Measurements from ENCODE around the gene BRWD1.
"Not testable (repeated sequence)": the region's sequence is repeated elsewhere in the genome, so short reads cannot be mapped to it uniquely, and the experiment has no call there.

Gene BRWD1

GRCh38 chr21:39136138-39136537 is 177.3 kb downstream of the BRWD1 start:
- H3K9me3 ChIP-seq (ENCODE audit: insufficient read depth, low read depth, low read length); H3K36me3 ChIP-seq (ENCODE audit: insufficient read depth, low read depth, low read length); H3K4me1 ChIP-seq (ENCODE audit: insufficient read depth, low read length); H3K9ac ChIP-seq (ENCODE audit: low read depth, low read length); H3K4me3 ChIP-seq (ENCODE audit: low read length); H3K27ac ChIP-seq (ENCODE audit: low read length); H3K27me3 ChIP-seq (ENCODE audit: insufficient read depth, low read length): not testable (repeated sequence)

DNA sequence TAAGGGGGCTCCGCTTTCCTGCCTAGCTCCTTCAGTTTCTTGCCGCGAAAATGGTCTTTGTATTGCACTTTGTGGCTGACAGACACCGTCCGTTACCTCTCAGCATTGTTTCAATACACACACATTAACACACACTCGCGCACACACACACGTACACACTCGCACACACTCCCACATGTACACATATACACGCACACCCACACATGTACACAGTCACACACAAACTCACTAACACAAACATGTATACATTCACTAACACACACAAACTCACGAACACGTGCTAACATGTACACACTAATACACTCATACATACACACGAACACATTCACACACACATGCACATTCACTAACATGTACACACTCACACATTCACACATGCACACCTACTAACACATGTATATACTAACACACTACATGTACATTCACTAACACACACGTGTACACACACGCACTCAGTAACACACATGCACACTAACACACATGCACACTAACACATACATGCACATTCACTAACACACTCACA is 179.1 kb downstream of the BRWD1 start:
- no peak overlapping the region for H3K9ac ChIP-seq (ENCODE audit: low read depth, low read length)
- peaks cover 8% of the 10 kb centered on the region; the same call in 1 of the 2 replicates for H3K4me1 ChIP-seq (ENCODE audit: insufficient read depth, low read length)
- no peaks in the 10 kb centered on the region for H3K9me3 ChIP-seq (ENCODE audit: insufficient read depth, low read depth, low read length)
- no peak overlapping the region for H3K27ac ChIP-seq (ENCODE audit: low read length)
- no peak overlapping the region for H3K4me3 ChIP-seq (ENCODE audit: low read length)
- H3K36me3 ChIP-seq (ENCODE audit: insufficient read depth, low read depth, low read length): no peaks in the 10 kb centered on the region
- H3K27me3 ChIP-seq (ENCODE audit: insufficient read depth, low read length): no peaks in the 10 kb centered on the region

Data from iPS-20b (cell line).